Measurements from ENCODE around the gene R3HCC1L.

The R3HCC1L gene

DNA sequence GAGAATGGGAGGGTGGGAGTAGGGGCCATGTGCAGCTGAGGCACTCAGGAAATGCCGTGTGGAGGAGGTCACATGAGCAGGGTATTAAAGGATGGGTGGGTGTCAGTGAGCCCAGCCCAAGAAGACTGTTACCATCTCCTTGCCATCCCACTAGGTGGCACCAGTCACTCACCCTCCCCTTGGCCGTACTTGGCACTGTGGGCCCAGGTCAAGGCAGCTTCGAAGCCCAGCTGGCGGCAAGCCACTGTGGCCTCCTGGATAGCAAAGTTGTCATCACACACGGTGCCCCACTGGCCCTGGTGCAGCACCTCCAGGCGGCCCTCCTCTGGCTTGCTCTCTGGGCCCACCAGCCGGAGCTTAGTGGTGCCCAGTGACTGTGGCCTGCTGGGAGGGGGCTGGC is 128.1 kb downstream of the R3HCC1L start:
- DNase-seq = peak; percentile 17

DNA sequence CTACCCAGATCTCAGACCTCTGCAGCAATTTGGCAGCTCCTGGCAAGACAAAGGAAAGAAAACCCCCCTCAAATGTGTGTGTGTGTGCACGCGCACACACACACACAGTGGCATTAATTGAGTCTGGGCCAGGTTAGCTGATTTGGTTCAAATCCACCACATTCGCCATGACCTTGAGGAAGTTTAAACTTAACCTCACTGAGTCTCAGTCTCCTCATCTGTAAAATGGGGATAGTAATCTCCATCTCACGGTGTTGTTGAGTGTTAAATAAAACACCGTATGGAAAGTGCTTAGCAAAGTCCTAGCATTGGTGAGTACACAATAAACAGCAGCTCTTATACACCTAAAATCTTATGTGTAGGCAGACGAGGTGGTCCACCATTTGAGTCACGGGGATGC is 128.6 kb downstream of the R3HCC1L start:
- DNase-seq = no peak

DNA sequence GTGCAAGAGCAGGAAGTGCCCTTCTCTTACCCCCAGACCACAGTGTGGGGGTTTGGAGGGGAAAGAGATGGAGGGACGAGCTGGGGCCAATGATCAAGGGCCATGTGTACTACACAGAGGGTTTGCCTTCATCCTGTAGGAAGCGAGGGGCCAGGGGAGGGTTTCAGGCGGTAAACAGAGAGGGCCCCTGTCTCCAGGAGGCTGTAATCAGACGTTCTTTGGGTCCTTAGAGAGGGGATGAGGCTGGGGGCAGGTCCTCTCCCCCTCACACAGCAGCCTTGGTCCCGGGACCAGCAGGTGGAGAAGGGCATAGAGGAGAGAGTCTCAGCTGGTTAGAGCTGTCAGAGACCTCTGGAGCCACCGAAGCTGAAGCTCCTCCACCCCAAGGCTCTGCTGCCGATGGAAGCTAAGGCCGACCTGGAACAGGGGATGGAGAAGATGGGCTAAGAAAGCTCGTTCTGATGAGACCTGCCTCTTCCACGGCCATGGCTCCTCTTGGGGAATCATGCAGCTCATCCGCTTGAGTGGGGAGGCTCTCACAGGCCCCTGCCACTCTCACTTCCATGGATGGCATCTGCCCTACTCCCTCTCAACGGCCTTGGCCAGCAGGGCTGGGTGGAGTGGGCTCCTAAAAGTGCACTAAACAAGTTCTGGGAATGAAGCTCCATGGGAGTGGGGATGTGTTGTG is 130.1 kb downstream of the R3HCC1L start:
- no peak for DNase-seq

DNA sequence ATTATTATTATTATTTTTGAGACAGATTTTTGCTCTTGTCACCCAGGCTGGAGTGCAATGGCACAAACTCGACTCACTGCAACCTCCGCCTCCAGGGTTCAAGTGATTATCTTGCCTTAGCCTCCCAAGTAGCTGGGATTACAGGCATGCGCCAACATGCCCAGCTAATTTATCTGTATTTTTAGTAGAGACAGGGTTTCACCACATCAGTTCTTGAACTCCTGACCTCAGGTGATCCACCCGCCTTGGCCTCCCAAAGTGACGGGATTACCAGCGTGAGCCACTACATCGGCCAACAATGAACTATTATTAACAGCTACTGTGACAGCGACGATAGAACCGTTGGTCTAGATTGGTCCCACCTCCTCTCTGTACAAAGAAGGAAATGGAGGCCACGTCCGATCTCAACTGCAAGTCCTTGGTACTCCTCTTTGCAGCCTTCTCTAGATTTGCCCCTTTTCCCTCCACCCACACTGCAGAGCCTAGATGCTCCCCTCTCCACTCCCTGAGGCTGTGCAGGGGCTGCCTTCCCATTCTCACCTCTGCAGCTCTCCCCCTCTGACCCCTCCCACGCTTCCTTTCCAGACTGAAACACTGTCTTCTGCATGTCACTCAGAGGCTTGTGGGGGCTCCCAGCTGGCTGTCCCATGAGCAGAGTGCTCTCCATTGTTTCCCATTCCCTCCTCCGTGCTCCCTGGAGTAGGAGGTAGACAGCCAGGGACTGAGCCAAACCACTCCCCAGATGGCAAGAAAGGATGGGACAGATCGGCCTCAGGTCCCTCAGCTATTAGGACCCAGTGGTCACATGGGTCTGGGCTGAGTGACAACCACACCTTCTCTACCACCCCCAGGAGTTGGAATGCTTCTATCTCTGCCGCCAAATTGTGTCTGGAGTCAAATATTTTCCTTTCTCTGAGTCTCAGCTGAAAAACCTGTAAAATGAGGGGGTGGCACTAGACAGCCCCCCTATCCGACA is 131.2 kb downstream of the R3HCC1L start:
- DNase-seq = no peak

DNA sequence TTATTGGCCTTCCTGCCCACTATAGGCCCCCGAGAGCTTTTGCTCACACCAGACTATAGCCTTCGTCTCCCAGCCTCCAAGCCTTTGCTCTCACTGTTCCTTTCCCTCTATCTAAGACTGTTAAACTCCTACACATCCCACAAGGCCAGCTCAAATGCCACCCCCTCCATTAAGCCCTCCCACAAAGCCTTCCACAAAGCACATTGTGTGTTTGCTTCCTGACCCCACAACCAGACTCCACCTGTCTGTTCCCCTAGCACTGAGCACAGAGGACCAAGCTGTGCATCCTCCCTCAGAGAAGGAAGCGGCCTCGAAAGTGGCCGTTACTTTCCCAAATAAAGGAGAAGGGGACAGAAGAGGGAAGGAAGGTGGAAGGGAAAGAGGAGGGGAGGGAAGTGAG is 132.2 kb downstream of the R3HCC1L start:
- DNase-seq = no peak

DNA sequence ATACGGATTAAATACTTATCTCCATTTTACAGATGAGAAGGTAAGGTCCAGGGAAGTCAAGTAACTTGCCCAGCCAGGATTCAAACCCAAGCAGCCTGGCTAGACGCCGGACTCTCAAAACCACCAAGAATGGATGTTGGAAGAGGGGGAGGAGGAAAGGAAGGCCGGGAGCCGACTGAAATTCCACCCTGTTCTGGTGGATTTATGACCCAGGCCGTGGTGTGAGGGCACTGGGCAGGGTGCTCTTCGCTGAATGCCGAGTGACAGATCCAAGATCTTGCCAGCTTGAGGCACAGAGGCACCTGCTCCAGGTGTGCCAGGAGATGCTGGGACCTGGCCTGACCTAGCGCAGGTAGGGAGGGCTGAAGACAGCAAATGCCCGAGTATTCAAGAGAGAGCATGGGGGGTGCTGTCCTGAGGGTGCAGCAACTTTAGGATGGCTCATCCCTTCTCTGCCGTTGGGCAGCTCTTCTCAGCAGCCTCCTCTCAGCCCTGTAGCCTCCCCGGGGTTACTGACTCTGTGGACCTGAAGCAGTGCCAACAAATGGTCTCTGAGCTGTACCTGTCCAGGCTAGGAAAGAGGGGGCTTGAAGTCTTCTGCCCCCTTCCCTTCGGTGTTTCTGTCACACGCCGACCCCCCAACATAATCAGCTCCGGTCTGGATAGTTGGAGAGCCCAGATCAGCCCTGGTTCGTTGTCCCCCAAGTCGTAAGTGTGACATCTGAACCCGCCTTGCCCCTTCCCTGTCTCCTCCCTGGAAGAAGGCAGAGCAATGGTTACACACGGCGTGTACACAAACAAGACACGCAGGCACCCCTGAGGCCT is 132.8 kb downstream of the R3HCC1L start:
- no peak for DNase-seq

DNA sequence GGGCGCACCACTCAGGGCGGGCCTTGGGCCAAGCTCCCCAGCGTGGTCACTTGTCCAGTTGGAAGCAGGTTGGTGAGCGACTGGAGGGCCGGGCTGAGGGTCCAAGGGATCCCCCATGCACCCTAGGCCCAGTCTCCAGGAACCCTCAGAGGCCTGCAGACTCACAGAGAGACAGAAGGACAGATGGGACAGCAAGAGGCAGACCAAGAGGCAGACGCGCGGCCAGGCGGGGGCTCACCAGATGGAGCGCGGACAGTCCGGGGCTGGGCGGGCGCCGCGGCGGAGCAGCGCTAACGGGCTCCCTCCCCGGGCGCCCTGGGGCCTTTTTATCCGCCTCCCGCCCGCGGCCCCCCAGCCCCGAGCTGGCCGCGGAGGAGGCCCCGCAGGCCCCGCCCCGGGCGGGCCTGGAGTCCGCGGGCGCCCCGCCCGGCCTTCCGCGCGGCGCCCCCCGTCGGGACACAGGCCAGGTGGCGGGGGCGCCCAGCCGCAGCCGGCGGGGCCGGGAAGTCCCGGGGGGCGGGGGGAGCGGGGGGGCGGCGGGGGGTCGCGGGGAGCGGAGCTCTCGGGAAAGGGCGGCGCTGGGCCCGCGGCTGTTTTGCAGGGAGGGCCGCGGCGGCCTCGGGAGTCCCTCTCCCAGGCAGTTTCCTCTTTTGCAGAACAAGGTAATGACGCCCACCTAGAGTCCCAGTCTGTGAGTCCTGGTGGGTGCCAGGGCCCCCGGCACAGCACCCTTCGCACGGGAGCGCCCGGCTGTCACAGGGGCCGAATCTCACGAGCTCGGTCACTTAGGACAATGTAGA is 133.6 kb downstream of the R3HCC1L start, which contains the start of gene LOXL4:
Gene LOXL4, minus strand, starts transcription at position 301 of the 800 bp plus-strand sequence. CDS start 5,175 bp downstream, outside the sequence.
- peak; percentile 10 for DNase-seq

DNA sequence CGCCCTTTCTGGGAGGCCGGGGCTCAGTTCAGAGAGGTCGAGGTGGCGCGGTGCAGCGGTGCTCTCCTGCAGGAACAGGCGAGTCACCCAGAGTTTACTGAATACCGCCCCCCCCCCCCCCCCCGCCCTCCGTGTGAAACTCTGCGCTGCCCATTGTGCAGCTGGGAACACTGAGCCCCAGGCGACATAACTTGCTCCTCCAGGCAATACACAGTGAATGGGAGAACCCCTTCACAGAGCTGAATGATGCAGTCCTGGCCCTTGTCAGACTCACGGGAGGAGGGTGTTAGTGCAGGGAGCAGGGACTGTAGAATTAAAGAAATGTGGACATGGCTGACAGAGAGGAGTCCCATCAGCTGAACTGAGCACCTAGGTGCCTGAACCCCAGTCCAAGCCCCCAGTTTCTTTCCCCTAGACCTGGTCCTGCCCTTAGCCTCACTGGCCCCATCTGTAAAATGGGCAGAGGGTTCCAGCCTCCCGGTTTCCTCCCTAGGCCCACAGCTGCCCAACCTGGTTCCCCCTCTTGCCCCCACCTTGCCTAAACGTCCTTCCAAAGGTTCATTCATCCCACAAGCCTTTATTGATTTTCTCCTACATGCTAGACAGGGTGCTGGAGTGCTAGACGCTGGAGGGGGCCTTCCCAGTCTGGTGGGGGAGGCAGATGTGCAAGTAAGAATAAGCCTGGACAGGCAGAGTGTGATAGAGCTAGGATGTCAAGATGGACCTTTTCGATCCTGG is 134.4 kb downstream of the R3HCC1L start:
- DNase-seq = no peak

DNA sequence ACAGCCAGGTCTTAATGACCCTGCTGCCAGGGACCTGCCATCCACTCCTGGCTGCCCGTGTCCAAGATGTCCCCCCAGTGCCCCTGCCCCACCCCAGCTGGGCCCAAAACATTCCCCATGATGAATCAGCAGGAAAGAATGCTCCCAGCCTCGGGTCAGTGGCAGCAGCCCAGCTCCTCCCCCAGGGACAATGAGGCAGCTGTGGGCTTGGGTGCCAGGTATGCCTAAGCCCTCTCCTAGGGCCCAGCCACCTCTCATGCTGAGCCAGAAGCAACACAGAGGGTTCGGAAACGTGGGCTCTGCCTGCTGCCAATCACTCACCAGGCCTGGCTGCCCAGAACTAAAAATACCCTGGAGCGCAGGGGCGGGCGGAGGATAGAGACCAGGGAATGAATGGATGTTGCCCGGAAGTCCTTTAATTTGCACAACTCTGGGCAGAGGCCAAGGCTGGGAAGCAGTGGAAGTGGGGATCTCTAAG is 135.0 kb downstream of the R3HCC1L start:
- DNase-seq = no peak

DNA sequence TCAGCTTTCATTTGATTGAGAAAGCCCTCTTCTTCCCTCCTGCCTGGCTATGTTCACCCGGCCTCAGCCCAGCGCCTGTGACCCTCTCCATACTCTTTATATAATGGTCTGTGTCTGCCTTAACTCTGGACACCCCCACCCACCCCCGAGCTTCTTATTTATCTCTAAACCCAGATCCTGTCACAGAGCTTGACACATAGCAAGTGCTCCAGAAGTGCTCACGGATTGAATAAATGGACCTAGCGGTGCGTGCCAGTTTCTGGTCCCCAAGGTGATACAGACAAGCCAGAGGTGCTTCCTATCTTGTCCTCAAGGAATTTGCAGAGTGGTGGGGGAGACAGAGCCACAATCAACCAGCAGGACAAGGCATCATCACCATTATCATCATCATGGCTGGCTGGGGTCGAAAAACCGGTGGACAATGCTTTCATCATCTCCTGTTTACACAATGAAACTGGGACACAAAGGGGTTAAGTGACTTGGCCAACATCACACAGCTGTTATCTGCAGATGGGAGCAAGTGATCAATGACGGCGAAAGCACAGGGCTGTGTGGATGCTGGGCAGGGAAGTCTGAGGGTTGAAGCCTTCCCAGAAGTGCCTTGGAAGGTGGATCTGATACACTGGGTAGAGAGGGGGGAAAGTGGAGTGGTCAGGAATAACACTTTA is 135.8 kb downstream of the R3HCC1L start:
- no peak for DNase-seq

DNA sequence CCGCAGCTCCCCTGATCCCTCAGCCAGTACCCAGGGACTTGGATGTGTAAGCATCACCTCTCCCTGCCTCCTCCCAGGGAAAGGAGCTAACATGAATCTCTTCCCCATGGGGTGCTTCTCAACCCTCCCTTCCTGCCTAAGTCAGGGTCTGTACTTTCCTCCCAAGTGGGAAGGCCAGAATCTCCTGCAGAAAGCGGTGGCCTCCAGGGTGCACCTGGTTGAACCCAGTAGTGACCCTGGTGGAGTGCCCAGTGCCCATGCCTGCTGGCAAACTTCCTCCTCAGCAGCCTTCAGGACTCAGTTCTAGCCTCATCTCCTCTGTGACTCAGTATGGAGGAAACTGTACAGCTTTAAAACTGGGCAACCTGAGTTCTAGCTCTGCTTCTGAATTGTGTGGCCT is 136.3 kb downstream of the R3HCC1L start:
- no peak for DNase-seq

DNA sequence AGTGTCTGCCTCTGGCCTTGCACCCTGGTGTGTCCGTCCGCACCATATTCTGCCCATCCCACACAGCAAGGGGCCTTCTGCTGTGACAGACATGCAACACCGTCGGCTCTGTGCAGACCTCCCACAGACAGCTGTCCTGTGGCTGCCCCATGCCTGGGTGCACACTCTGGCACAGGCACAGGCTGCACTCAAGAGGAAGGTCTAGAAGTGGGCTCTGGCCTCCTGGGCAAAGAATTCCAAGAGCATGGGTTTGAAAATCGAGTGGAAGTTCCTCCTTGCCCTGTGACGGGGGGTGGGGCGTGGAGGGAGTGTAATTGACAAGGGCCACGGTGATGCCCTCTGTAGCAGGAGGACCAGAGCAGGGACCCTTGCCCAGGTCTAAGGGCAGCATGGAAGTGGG is 137.8 kb downstream of the R3HCC1L start:
- DNase-seq = no peak

DNA sequence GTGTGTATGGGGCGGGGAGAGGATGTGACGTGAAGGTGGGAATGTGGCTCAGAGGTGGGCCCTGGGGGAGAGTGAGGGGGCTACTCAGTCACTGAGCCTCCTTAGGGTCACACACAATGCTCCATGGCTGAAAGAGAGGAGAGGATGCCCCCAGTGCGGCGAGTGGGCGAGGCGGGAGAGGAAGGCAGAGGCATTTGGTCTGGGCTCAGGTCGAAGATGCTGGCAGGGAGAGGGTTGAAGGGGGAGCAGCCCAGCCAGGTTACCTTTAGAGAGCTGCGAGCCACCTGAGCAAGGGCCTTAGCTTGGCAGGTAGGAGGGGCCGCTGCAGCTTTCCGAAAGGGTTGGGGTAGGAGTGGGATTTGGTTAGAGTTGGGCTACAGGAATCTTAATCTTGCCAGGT is 138.2 kb downstream of the R3HCC1L start:
- no peak for DNase-seq

DNA sequence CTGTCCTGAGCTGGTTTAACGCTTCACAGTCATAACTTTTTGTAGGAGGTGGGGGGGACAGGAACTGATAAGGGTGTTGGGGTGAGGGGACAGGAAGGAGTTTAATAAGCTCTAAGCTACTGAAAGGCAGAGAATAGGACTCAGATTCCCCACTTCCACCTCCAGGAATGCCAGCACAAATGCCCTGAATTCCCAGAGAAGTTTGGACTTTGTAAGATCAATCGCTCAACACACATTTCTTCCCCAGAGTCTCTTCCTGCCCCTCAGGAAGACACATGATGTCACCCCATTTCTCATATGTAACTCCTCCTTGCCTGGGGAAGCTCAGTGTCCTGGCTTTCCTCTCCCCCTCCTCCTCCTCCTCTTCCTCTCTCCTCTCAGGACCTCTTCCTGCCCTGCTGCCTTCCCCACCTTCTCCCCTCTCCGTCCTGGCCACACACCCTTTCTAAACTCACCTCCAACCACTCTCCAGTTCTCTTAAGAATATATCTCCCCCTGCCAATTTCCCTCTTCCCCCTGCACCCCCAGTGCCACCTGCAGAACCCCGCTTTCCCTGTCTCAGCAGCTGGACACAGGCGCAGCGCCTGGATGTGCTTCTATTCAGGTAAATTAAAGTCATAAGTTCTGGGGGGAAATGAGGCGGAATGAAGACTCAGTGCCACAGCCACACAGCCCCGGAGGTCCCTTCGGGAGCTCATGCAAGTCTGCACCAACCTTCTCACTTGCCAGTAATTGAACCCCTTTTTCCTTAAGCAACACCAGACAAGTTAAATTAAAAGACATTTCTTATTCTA is 138.8 kb downstream of the R3HCC1L start:
- DNase-seq = no peak

DNA sequence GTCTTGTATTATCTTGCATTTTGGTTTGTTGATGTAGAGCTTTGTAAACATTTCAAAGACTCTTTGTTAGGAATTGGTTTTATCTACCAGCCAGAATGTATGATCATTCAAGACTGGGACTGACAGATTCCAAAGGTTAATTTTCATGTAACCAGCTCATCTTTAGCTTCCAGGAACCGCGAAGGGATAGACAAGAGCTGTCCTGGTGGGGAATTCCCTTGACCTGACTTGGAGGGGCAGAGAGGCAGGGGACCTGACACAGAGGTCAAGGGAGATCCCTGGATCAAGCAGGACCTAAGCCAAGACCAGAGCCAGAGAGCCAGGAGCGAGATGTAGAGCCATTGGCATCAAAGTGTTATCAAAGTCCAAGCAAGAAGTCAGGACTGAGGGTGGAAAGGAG is 140.1 kb downstream of the R3HCC1L start:
- no peak for DNase-seq

DNA sequence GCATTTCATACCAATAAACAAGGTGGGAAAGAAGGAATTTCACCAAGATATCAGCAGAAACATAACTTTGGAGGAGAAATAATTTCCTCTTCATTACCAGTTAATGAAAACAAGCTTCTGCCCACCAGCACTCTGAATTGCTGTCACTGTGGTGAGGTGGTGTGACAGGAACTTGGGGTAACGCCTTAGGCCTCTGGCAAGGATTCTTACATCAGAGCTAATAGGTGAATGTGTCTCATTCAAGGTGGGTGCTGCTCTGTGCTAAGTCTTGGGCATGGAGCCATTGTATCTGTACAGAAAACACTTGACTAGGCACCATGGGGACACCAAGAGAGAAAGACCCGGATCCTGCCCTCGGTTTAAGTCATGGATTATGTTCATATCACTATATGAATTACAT is 141.9 kb downstream of the R3HCC1L start:
- no peak for DNase-seq

DNA sequence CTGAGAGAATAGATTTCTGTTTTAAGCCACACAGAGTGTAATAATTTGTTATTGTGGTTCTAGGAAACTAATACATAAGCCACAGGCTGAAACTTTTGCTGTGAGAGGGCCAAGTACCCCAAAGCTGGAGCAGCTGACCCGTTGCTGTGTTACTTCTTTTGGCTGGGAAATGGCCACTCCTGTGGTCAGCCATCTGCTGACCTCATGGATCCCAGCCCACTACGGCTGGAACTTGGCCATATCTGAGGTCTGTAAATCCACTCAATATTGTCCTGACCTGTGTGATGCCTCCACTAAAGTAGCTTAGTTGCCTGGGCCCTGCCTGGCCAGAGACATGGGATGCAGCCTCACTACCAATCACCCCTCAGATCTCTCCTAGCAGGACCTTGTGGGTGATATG is 151.0 kb downstream of the R3HCC1L start:
- DNase-seq = no peak

DNA sequence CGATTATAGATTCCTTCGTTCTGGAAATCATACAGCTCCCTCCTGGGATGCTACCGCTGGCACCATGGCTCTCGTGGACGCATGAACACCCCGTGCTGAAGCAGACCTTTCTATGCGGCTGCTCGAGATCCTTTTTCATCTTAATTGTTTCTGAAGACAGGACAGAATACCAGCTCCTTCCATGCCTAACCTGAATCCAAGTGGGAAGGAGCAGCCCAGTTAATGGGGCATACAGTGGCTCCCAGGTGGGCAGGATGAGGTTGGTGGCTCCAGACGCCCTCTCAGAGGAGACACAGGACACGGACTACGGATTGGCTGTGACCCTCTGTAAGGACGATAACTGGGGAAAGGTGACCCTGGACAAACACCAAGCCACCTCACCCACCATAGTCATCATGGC is 152.0 kb downstream of the R3HCC1L start:
- DNase-seq = no peak

DNA sequence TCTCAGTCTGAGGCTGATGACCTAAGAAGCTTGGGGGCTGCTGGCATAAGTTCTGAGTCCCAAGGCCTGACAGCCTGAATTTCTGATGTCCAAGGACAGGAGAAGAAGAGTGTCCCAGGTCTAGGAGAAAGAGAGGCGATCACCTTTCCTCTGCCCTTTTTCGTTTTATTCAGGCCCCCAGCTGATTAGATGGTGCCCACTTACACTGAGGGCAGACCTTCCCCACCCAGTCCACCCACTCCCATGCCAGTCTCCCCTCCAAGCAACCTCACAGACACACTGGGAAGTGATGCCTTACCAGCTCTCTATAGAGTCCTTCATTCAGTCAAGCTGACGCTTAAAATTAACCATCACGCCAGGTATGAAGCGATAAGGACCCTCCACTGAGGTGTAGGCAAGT is 152.9 kb downstream of the R3HCC1L start:
- no peak for DNase-seq

DNA sequence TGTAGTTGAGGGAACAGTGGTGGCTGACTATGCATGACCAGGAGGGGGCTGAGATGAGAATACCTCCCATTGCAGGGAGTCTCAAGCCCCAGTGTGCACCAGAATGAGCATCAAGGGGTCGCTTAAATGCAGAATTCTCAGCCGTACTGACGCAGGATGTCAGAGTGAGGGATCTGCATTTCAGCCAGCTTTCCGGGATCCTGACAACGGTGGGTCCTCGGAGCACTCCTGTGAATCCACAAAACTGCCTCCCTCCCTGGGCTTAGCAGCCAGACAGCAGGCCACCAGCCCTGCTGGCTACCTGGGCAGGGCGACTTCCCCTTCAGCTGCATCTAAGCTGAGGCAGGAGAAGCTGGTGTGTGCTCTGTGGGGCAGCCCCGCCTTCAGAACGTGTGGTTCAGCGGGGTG is 155.3 kb downstream of the R3HCC1L start:
- no peak for DNase-seq
